Measurements from ENCODE around the gene FLT3LG. TPM values are rescaled to one million over a fixed set of nuclear protein-coding genes. Genes with fewer than 3 reads are reported as not detected.
"Not testable (repeated sequence)": the region's sequence is repeated elsewhere in the genome, so short reads cannot be mapped to it uniquely, and the experiment has no call there.

FLT3LG gene
- total and polyA plus RNA-seq, 2 experiments from 2014 or later = 0.49 to 1.8 TPM

GRCh38 chr19:49459388-49459787 lies 14.6 kb upstream of the FLT3LG start:
- peaks cover 38% of the 10 kb centered on the region for H3K36me3 Mint-ChIP-seq (ENCODE audit: low read depth)
- H3K9me3 Mint-ChIP-seq = no peaks in the 10 kb centered on the region
- ATAC-seq = peak; percentile 42
- no peak overlapping the region for H3K4me2 ChIP-seq
- H3K27ac ChIP-seq (ENCODE audit: low read depth) = no peak overlapping the region
- 0 out of 2 replicates have a peak, but pooled peaks cover under 1% of the 10 kb centered on the region for H3K4me1 ChIP-seq (ENCODE audit: insufficient read depth)
- H4K20me1 ChIP-seq (replicated peaks; ENCODE audit: insufficient read depth) = no peaks in the 10 kb centered on the region
- no peaks in the 10 kb centered on the region for H3K4me1 Mint-ChIP-seq
- no peak overlapping the region for H2AFZ ChIP-seq
- H3K4me3 Mint-ChIP-seq = no peak overlapping the region
- H3K27ac Mint-ChIP-seq = no peak overlapping the region
- no peaks in the 10 kb centered on the region for H3K9me2 ChIP-seq (ENCODE audit: insufficient read depth)
- no peak overlapping the region for H3K4me3 ChIP-seq
- peaks cover 15% of the 10 kb centered on the region for H3K79me2 ChIP-seq (replicated peaks; ENCODE audit: insufficient read depth)
- no peaks in the 10 kb centered on the region for H3K36me3 ChIP-seq (ENCODE audit: insufficient read depth)
- H3K27me3 ChIP-seq (ENCODE audit: insufficient read depth) = no peaks in the 10 kb centered on the region
- TF ChIP-seq REST (IDR thresholded peaks at IDR 0.05; ENCODE audit: unreplicated experiment) (no peak), ZNF462 (CRISPR knock-in tag; IDR thresholded peaks at IDR 0.05) (no peak), CREB1 (CRISPR knock-in tag; IDR thresholded peaks at IDR 0.05; ENCODE audit: low read depth) (no peak)
- DNase-seq (ENCODE audit: low spot score) = no peak
- H3F3A ChIP-seq (replicated peaks; ENCODE audit: low read depth) = 0 out of 2 replicates have a peak, but pooled peaks cover 2% of the 10 kb centered on the region
- peaks cover 7% of the 10 kb centered on the region for H3K27me3 Mint-ChIP-seq (ENCODE audit: insufficient read depth, low read depth, poor library complexity)

- not testable (repeated sequence) for H3K4me3 Mint-ChIP-seq; H3K4me1 Mint-ChIP-seq; H3K4me3 ChIP-seq; H3K27ac ChIP-seq (ENCODE audit: low read depth); H3K79me2 ChIP-seq (replicated peaks; ENCODE audit: insufficient read depth); H3K9me2 ChIP-seq (ENCODE audit: insufficient read depth); H3K27me3 ChIP-seq (ENCODE audit: insufficient read depth); H3K27ac Mint-ChIP-seq; H3F3A ChIP-seq (replicated peaks; ENCODE audit: low read depth); H3K4me2 ChIP-seq; H4K20me1 ChIP-seq (replicated peaks; ENCODE audit: insufficient read depth); H3K4me1 ChIP-seq (ENCODE audit: insufficient read depth); DNase-seq (ENCODE audit: low spot score); H2AFZ ChIP-seq; ATAC-seq; H3K36me3 ChIP-seq (ENCODE audit: insufficient read depth); H3K9me3 Mint-ChIP-seq
- Mint-ChIP-seq H3K36me3 (ENCODE audit: low read depth) (peaks cover 39% of the 10 kb centered on the region), H3K27me3 (ENCODE audit: insufficient read depth, low read depth, poor library complexity) (peaks cover 11% of the 10 kb centered on the region)
Observed at GRCh38 chr19:49461130-49461529, 12.9 kb upstream of the FLT3LG start.
